HFF-Myc (cell line): ENCODE results near the gene SYNE1.

Experiments
- DNase-seq: peaks from one replicate; pipeline ENCODE4 v3.0.0-alpha.2; 2011; ENCODE audit warnings: low read depth; ENCODE audit errors: extremely low read depth
- H3K4me3 ChIP-seq: replicated peaks from 2 replicates; pipeline ENCODE4 v1.5.1; 2011; ENCODE audit warnings: low read depth, mild to moderate bottlenecking, control low read depth, low read length
- TF ChIP-seq, protein P1 (sequence below): IDR thresholded peaks from 2 replicates; pipeline ENCODE4 v1.5.1; 2012; ENCODE audit warnings: mild to moderate bottlenecking, low read depth, low read length, control low read depth; ENCODE audit errors: missing control alignments

The SYNE1 gene

DNA sequence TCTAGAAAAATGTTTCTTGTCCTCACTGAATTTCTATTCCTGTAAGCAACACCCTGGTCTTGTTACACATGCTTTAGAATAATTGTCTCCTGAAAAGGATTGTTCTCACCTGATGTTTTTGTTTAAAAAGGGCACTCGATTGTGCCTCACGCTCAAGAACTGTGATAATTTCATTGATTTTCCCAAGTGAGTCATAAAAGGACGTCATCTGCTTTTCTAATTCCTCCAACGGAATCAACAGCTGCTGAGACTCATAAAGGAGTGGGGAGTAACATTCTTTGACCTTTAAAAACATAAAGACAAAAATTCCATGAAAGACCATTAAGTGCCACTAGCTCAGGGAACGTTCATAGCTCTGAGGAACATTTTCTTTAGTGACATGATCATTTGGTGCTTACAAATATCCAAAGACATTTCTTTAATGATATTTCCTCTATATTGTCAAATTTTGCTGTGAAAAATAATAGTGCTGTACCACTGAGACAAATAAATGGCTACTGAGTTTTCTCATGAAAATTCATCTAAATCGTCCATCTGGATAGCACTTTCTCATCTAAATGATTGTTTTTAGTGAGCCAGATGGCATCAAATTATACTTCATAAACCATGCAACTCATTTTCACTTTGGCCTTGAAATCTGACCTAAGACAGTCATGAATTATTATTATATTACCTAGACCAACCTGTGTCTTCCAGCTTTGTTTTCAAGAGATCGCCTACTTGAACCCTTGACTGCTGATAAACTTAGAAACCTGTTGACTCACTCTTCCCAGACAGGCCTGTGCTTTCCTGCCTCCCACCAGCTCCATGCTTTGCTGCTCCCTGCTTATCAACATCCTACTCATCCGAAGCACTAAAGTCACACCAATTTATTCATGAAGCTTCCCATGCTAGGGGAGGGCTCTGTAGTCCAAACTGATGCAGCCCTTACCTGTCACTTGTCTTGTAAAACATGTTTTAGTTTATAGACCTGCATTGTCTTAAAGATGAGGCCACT, 178.2 kb downstream of the SYNE1 start:
- DNase-seq, result no peak

DNA sequence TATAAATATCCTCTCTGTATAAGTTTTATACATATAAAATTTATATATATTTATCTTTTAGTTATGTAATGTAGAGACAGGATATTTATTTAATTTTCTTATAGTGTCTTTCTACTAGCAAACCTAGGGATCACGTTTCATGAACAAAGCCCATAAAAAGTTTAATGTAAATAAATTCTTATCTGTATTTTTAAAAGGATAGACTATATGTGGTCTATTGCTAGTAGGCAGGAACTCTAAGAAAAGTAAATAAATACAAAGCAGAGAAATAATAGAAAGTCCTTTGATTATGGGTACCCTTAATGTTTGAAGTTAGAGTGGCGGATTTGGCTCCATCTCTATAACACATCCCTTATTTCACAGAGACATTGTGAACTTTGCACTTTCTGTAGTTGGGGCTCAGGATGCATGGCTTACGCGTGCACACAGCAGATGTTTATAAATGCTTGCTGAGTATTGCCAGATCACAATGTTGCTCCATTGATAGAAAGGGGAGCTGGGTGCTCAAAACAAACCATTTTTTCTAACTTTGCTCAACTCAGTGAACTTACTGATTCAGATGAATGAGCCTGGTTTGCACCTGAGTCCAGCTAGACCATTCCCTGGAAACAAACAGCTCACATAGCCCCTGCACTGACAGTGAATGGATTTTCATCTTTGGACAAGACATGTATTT, 179.1 kb downstream of the SYNE1 start:
- H3K4me3 ChIP-seq, result no peak overlapping the region
- TF ChIP-seq, protein P1, sequence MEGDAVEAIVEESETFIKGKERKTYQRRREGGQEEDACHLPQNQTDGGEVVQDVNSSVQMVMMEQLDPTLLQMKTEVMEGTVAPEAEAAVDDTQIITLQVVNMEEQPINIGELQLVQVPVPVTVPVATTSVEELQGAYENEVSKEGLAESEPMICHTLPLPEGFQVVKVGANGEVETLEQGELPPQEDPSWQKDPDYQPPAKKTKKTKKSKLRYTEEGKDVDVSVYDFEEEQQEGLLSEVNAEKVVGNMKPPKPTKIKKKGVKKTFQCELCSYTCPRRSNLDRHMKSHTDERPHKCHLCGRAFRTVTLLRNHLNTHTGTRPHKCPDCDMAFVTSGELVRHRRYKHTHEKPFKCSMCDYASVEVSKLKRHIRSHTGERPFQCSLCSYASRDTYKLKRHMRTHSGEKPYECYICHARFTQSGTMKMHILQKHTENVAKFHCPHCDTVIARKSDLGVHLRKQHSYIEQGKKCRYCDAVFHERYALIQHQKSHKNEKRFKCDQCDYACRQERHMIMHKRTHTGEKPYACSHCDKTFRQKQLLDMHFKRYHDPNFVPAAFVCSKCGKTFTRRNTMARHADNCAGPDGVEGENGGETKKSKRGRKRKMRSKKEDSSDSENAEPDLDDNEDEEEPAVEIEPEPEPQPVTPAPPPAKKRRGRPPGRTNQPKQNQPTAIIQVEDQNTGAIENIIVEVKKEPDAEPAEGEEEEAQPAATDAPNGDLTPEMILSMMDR, result no peak

More for the DNA sequence above, 178.2 kb downstream of the SYNE1 start:
- H3K4me3 ChIP-seq, result no peak overlapping the region
- TF ChIP-seq, protein P1, result no peak

DNA sequence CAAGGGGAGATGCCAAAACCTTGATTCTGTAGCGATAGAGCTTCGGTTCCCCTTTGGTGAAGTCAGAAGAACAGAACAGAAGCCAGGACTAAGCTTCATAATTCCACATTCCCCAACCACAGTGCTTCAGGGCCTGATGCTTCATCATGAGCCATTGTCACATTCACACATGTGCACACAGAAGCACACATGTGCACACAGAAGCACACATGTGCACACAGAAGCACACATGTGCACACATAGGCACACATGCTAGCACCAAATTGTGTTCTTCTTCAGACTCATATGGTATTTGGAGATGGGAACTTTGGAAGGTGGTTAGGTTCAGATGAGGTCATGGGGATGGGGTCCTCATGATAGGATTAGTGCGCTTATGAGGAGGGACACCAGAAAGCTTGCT, 183.2 kb downstream of the SYNE1 start:
- no peak overlapping the region for H3K4me3 ChIP-seq
- TF ChIP-seq, protein P1, result no peak
- DNase-seq, result no peak

More for the DNA sequence above, 179.1 kb downstream of the SYNE1 start:
- no peak for DNase-seq

- TF ChIP-seq, protein P1, result no peak
- no peak for DNase-seq
- no peak overlapping the region for H3K4me3 ChIP-seq
Observed at GRCh38 chr6:152453421-152453820, 183.7 kb downstream of the SYNE1 start.

- no peak for DNase-seq
- no peak overlapping the region for H3K4me3 ChIP-seq
- TF ChIP-seq, protein P1, result no peak
Observed at GRCh38 chr6:152452639-152453038, 184.5 kb downstream of the SYNE1 start.

- no peak overlapping the region for H3K4me3 ChIP-seq
- DNase-seq, result no peak
- TF ChIP-seq, protein P1, result no peak
Observed at GRCh38 chr6:152450519-152450918, 186.6 kb downstream of the SYNE1 start.
